Measurements from ENCODE around the gene HCFC1R1.

- no peak for TF ChIP-seq CTCF (IDR thresholded peaks at IDR 0.05 in 4 of 5, conservative IDR thresholded peaks at IDR 0.05 in 1 of 5)
- TF ChIP-seq POLR2A (IDR thresholded peaks at IDR 0.05): no peak
Observed at GRCh38 chr16:3035972-3036725, 12.4 kb upstream of the HCFC1R1 start.

Measured in gastrocnemius medialis (tissue), 4 donors.